Parathyroid adenoma (tissue), 2 donors: ENCODE data around the gene TRH.
A peak's percentile ranks its signal among the peaks of the same experiment; 100 is the strongest.

Experiments
- H2AFZ ChIP-seq: fragments of 300-600 bp; sonication (generic); one replicate; pipeline ENCODE4 v1.7.0; 2017; ENCODE audit warnings: antibody characterized with exemption, mild to moderate bottlenecking
- H3K27ac ChIP-seq: fragments of 300-600 bp; sonication (generic); one replicate; pipeline ENCODE4 v1.7.0; 2017
- H3K27me3 ChIP-seq: fragments of 300-600 bp; sonication (generic); one replicate; pipeline ENCODE4 v1.7.0; 2017; ENCODE audit warnings: low read length; ENCODE audit not compliant: control insufficient read depth, insufficient read depth
- H3K36me3 ChIP-seq: fragments of 300-600 bp; sonication (generic); one replicate; pipeline ENCODE4 v1.7.0; 2017; ENCODE audit warnings: low read length; ENCODE audit not compliant: control insufficient read depth, insufficient read depth
- H3K4me1 ChIP-seq: fragments of 300-600 bp; sonication (generic); one replicate; pipeline ENCODE4 v1.7.0; 2017; ENCODE audit warnings: control low read depth
- H3K4me2 ChIP-seq: fragments of 300-600 bp; sonication (generic); one replicate; pipeline ENCODE4 v1.7.0; 2017; ENCODE audit warnings: low read length
- H3K4me3 ChIP-seq: fragments of 300-600 bp; sonication (generic); one replicate; pipeline ENCODE4 v1.7.0; 2017; ENCODE audit warnings: low read depth, low read length
- H3K79me2 ChIP-seq: fragments of 300-600 bp; sonication (generic); one replicate; pipeline ENCODE4 v1.7.0; 2017; ENCODE audit warnings: control low read depth
- H3K9ac ChIP-seq: fragments of 300-600 bp; sonication (generic); one replicate; pipeline ENCODE4 v1.7.0; 2017; ENCODE audit warnings: mild to moderate bottlenecking
- H3K9me3 ChIP-seq: fragments of 300-600 bp; sonication (generic); one replicate; pipeline ENCODE4 v1.7.0; 2017; ENCODE audit warnings: low read length; ENCODE audit not compliant: control insufficient read depth
- TF ChIP-seq, protein P1 (sequence below): fragments of 300-600 bp; sonication (generic); IDR thresholded peaks from one replicate; pipeline ENCODE4 v1.7.0; 2017; ENCODE audit warnings: antibody characterized with exemption, mild to moderate bottlenecking
- donor health status: primary hyperparathyroidism.

TRH gene

DNA sequence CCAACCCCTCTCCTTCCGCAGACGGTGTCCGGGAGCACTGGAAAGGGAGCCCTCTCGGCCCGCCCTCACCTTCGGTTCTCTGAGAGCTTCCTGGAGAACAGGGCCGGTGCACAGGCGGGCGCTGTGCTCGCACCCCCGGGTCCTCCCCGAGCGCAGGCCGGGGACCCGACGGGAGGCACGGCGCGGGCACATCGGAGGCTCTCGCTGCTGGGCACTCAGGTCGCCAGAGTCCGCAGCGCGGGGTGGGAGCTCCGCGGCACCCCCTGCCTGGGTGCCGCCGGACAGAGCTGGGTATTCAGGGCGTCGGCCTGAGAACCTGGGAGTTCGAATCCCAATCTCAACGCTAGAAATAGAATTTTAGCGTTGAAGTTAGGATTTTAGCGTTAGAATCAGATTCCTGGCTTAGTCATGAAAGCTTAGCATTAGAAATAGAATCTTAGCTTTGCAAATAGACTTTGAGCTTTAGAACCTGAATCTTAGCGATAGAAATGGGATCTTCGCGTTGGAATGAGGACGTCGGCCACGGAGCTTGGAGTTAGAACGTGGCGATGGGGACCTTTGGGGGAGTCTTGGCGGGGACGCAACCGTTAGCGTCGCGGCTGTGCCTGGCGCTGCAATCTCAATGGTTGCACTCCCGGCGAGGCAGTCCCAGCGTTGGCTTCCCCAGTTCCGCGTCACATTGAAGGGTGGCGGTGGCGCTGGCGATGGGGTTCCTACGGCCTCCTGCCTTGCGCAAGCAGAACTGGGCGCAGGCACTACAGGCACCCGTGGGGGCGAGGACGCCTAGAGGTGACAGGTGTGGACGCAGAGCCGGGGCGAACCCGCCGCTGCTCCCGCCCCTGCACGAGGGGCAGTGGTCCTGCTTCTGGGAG is 549 bp downstream of the TRH start:
- Histone ChIP-seq H3K9me3 (no peaks in the 10 kb centered on the region), H3K4me1 (no peaks in the 10 kb centered on the region), H3K27ac (no peak overlapping the region), H3K79me2 (no peaks in the 10 kb centered on the region), H3K4me2 (peak overlapping the region; percentile 26), H3K36me3 (no peaks in the 10 kb centered on the region), H3K27me3 (peaks cover 10% of the 10 kb centered on the region), H3K4me3 (peak overlapping the region; percentile 14), H3K9ac (no peak overlapping the region), H2AFZ (peak overlapping the region; percentile 60)
- TF ChIP-seq, protein P1, sequence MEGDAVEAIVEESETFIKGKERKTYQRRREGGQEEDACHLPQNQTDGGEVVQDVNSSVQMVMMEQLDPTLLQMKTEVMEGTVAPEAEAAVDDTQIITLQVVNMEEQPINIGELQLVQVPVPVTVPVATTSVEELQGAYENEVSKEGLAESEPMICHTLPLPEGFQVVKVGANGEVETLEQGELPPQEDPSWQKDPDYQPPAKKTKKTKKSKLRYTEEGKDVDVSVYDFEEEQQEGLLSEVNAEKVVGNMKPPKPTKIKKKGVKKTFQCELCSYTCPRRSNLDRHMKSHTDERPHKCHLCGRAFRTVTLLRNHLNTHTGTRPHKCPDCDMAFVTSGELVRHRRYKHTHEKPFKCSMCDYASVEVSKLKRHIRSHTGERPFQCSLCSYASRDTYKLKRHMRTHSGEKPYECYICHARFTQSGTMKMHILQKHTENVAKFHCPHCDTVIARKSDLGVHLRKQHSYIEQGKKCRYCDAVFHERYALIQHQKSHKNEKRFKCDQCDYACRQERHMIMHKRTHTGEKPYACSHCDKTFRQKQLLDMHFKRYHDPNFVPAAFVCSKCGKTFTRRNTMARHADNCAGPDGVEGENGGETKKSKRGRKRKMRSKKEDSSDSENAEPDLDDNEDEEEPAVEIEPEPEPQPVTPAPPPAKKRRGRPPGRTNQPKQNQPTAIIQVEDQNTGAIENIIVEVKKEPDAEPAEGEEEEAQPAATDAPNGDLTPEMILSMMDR = no peak

DNA sequence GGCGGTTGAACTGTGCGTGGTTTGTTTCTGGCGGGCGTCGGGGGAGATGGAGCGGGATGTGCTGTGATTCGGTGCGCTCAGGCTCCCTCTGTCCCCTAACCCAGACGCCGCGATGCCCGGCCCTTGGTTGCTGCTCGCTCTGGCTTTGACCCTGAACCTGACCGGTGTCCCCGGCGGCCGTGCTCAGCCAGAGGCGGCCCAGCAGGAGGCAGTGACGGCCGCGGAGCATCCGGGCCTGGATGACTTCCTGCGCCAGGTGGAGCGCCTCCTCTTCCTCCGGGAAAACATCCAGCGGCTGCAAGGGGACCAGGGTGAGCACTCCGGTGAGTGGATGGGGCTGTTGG is 1.2 kb downstream of the TRH start:
- no peaks in the 10 kb centered on the region for H3K79me2 ChIP-seq
- H3K9me3 ChIP-seq = no peaks in the 10 kb centered on the region
- H3K9ac ChIP-seq = no peak overlapping the region
- peak overlapping the region; percentile 60 for H2AFZ ChIP-seq
- peaks cover 10% of the 10 kb centered on the region for H3K27me3 ChIP-seq
- H3K36me3 ChIP-seq = no peaks in the 10 kb centered on the region
- no peak overlapping the region for H3K27ac ChIP-seq
- no peaks in the 10 kb centered on the region for H3K4me1 ChIP-seq
- H3K4me3 ChIP-seq = peak overlapping the region; percentile 14
- H3K4me2 ChIP-seq = peak overlapping the region; percentile 26
- TF ChIP-seq, protein P1 = no peak

DNA sequence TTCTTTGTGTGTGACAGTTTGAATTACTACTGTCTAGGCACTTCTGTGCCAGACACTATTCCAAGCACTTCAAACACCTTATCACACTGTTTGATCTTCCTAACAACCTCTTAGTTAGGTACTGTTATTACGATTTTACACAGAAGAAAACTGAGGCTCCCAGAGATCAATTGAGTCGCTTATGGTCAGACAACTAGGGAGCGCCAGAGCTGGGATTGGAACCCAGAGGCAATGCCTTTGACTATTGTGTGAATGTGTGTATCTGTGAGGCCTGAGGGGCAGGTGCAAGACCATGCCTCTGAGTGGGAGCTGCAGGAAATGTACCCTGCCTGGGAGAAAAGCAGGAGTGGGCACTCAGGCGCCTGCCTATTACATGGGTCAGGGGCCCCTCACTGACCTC is 1.8 kb downstream of the TRH start:
- H3K4me3 ChIP-seq = no peak overlapping the region
- no peak overlapping the region for H3K27ac ChIP-seq
- H3K4me1 ChIP-seq = no peaks in the 10 kb centered on the region
- H3K79me2 ChIP-seq = no peaks in the 10 kb centered on the region
- no peaks in the 10 kb centered on the region for H3K36me3 ChIP-seq
- H3K9me3 ChIP-seq = no peaks in the 10 kb centered on the region
- H3K27me3 ChIP-seq = peaks cover 10% of the 10 kb centered on the region
- H2AFZ ChIP-seq = no peak overlapping the region
- H3K9ac ChIP-seq = no peak overlapping the region
- no peak overlapping the region for H3K4me2 ChIP-seq
- TF ChIP-seq, protein P1 = no peak

DNA sequence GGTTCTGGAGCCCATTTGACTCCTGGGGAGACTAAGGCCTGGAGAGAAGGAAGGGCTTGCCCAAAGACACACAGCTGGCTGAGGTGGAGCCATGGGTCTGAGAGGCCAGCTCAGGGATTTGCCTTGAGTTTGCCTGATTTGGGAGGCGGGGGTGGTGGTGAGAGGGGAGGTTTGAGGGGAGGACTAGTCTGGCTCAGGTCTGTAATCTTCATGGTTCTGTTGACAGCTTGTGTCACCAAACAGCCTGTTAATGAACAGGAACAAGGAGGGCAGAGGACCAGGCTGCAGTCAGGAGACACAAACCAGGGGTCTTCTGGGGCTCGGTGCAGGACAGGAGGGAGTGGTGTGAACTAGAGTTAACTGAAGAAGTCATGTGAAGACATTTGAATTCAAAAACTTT is 3.6 kb downstream of the TRH start:
- H3K27ac ChIP-seq = no peak overlapping the region
- no peak overlapping the region for H2AFZ ChIP-seq
- H3K79me2 ChIP-seq = no peaks in the 10 kb centered on the region
- H3K9ac ChIP-seq = no peak overlapping the region
- H3K4me1 ChIP-seq = no peaks in the 10 kb centered on the region
- no peak overlapping the region for H3K4me2 ChIP-seq
- no peak overlapping the region for H3K4me3 ChIP-seq
- H3K36me3 ChIP-seq = no peaks in the 10 kb centered on the region
- H3K9me3 ChIP-seq = no peaks in the 10 kb centered on the region
- peaks cover 10% of the 10 kb centered on the region for H3K27me3 ChIP-seq
- TF ChIP-seq, protein P1 = no peak

DNA sequence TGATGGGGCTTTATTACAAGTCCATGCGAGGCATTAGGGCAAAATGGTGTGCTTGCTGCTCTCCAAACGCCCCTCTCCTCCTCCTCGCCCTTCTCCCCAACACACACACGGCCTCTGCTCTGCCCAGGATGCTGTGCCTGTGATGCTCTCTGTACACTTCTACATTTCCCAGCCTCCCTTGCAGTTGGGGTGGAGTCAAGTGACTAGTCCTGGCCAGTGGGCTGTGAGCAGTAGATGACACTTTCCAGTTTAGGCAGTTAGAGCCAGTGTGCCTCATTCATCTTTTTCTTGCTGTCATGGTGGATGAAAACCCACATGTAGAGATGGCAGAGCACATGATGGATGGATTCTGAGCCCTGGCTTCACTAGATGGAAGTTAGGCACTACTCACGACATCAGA is 5.4 kb downstream of the TRH start:
- Histone ChIP-seq H3K9me3 (no peaks in the 10 kb centered on the region), H3K79me2 (no peaks in the 10 kb centered on the region), H3K27me3 (peaks cover 6% of the 10 kb centered on the region), H3K4me1 (no peaks in the 10 kb centered on the region), H3K4me2 (no peak overlapping the region), H3K27ac (no peak overlapping the region), H3K4me3 (no peak overlapping the region), H2AFZ (no peak overlapping the region), H3K9ac (no peak overlapping the region), H3K36me3 (no peaks in the 10 kb centered on the region)
- TF ChIP-seq, protein P1 = no peak
